WTC11 (cell line): Measurements from ENCODE around the gene DCST2. TPM values are rescaled to one million over a fixed set of nuclear protein-coding genes. Genes with fewer than 3 reads are reported as not detected.

Source experiments
- ATAC-seq: fragments of 200-7000 bp; cut with Tn5 transposase; 2 replicates; pipeline ENCODE4 v1.10.0; 2021; ENCODE audit warnings: mild to moderate bottlenecking, moderate library complexity
- CTCF ChIA-PET: fragments of 300-600 bp; sonication (Branson Sonifier 250); formaldehyde crosslinking; loops from one replicate; lab custom pipeline; 2021; ENCODE audit warnings: antibody characterized with exemption; lab: Charles Lee
- POLR2A ChIA-PET: fragments of 350-600 bp; sonication (Branson Sonifier 250); formaldehyde crosslinking; loops from one replicate; lab custom pipeline; 2021; ENCODE audit warnings: antibody characterized with exemption; lab: Charles Lee
- DNase-seq: peaks from one replicate; pipeline ENCODE4 v3.0.0; 2021; ENCODE audit warnings: low spot score
- H3K27ac Mint-ChIP-seq: 2 replicates; pipeline ENCODE4 v1.8.0; 2021; ENCODE audit warnings: mixed read lengths
- H3K27me3 Mint-ChIP-seq: 2 replicates; pipeline ENCODE4 v1.8.0; 2021; ENCODE audit warnings: low read depth, mild to moderate bottlenecking, moderate library complexity, mixed read lengths
- H3K36me3 Mint-ChIP-seq: 2 replicates; pipeline ENCODE4 v1.8.0; 2021; ENCODE audit warnings: mixed read lengths
- H3K4me1 Mint-ChIP-seq: 2 replicates; pipeline ENCODE4 v1.8.0; 2022; ENCODE audit warnings: mixed read lengths
- H3K4me3 Mint-ChIP-seq: 2 replicates; pipeline ENCODE4 v1.8.0; 2021; ENCODE audit warnings: mild to moderate bottlenecking, moderate library complexity, mixed read lengths
- H3K9me3 Mint-ChIP-seq: 2 replicates; pipeline ENCODE4 v1.8.0; 2021; ENCODE audit warnings: mixed read lengths
- FOXJ3 ChIP-seq: sonication (generic); formaldehyde crosslinking; IDR thresholded peaks from 2 replicates; pipeline ENCODE4 v1.9.0; 2021; ENCODE audit warnings: missing genetic modification reagents, mild to moderate bottlenecking, borderline replicate concordance
- JUN ChIP-seq: sonication (generic); formaldehyde crosslinking; IDR thresholded peaks from 2 replicates; pipeline ENCODE4 v1.8.0; 2023; ENCODE audit warnings: mild to moderate bottlenecking, missing genetic modification reagents
- MYBL2 ChIP-seq: sonication (generic); formaldehyde crosslinking; IDR thresholded peaks from 2 replicates; pipeline ENCODE4 v1.8.1; 2023; ENCODE audit warnings: mild to moderate bottlenecking, moderate library complexity, missing genetic modification reagents
- TEAD1 ChIP-seq: sonication (generic); formaldehyde crosslinking; IDR thresholded peaks from 2 replicates; pipeline ENCODE4 v1.8.0; 2022; ENCODE audit warnings: mild to moderate bottlenecking, missing genetic modification reagents
- TEAD4 ChIP-seq: sonication (generic); formaldehyde crosslinking; IDR thresholded peaks from 2 replicates; pipeline ENCODE4 v1.8.0; 2022; ENCODE audit warnings: mild to moderate bottlenecking, missing genetic modification reagents
- TP53 ChIP-seq: sonication (generic); formaldehyde crosslinking; IDR thresholded peaks from 2 replicates; pipeline ENCODE4 v1.8.1; 2023; ENCODE audit warnings: mild to moderate bottlenecking, missing genetic modification reagents
- ZNF416 ChIP-seq: fragments of 250-450 bp; sonication (Bioruptor Pico); IDR thresholded peaks from 2 replicates; pipeline ENCODE4 v1.9.0; 2021; ENCODE audit warnings: mild to moderate bottlenecking, inconsistent platforms
- total RNA-seq: library from RNA; stranded (reverse); gene quantifications from 3 replicates; pipeline ENCODE4 v1.2.3, GENCODE V29; 2021
- TF ChIP-seq, protein P1 (sequence below): sonication (generic); formaldehyde crosslinking; IDR thresholded peaks from 2 replicates; pipeline ENCODE4 v1.8.1; 2023; ENCODE audit warnings: mild to moderate bottlenecking, missing genetic modification reagents, moderate library complexity
- TF ChIP-seq, protein P2 (sequence below): fragments of 250-450 bp; sonication (Bioruptor Pico); IDR thresholded peaks from 2 replicates; pipeline ENCODE4 v1.9.0; 2021; ENCODE audit warnings: mild to moderate bottlenecking, borderline replicate concordance
- TF ChIP-seq, protein P3 (sequence below): sonication (generic); formaldehyde crosslinking; IDR thresholded peaks from 2 replicates; pipeline ENCODE4 v1.8.1; 2023; ENCODE audit warnings: mild to moderate bottlenecking, moderate library complexity, missing genetic modification reagents
- TF ChIP-seq, protein P4 (sequence below): sonication (generic); formaldehyde crosslinking; IDR thresholded peaks from 2 replicates; pipeline ENCODE4 v1.8.1; 2022; ENCODE audit warnings: low read depth, mild to moderate bottlenecking, moderate library complexity, missing genetic modification reagents, borderline replicate concordance
- TF ChIP-seq, protein P5 (sequence below): sonication (generic); formaldehyde crosslinking; IDR thresholded peaks from 2 replicates; pipeline ENCODE4 v1.8.1; 2023; ENCODE audit warnings: mild to moderate bottlenecking, missing genetic modification reagents, borderline replicate concordance
- TF ChIP-seq, protein P6 (sequence below): sonication (generic); formaldehyde crosslinking; IDR thresholded peaks from 2 replicates; pipeline ENCODE4 v1.8.1; 2022; ENCODE audit warnings: missing genetic modification reagents, borderline replicate concordance

Gene DCST2
- total RNA-seq, 1 experiment from 2014 or later, result 0.83 TPM

DNA sequence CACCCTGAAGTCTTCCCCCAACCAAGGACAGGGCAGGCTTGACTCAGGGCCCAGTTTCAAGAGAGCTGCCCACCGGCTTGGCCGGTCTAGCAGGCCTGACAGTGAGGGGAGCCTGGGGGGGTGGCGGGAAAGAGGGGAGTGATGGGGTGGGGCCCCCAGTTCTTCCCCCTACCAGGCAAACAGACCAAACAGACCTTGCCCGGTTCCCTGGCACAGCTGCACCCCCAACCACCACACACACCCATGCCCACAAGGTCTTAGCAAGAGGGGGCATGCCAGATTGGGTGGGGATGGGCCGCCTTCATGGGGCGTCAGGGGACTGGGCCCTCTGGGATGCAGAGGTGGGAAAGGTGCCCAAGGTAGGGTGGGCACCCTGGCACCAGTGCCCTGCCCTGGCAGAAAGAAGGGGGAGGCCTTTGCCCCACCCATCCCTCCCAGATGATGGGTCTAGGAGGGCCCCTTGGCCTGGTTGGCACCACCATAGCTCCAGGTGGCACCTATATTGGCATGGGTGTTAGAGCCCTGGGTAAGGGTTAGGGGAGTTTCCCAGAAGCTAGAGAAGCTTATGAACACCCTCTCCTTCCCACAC, 22.1 kb downstream of the DCST2 start:
- POLR2A ChIA-PET, result interaction anchor here (1.0 to 1.5 kb wide), 4 partner anchors 18 to 59 kb away, joined by 4 to 6 read pairs (median 4); partner anchors contain the start of genes LENEP and SHC1
- H3K27ac Mint-ChIP-seq, result peak overlapping the region; percentile 47; the same call in 1 of the 2 replicates
- H3K27me3 Mint-ChIP-seq, result no peaks in the 10 kb centered on the region
- H3K9me3 Mint-ChIP-seq, result no peaks in the 10 kb centered on the region
- DNase-seq (no peak), ATAC-seq (no peak)
- peaks cover 8% of the 10 kb centered on the region; the same call in 1 of the 2 replicates for H3K36me3 Mint-ChIP-seq
- CTCF ChIA-PET, result interaction anchor here (1.1 to 6.8 kb wide), 17 partner anchors 8 to 182 kb away, joined by 3 to 73 read pairs (median 9); partner anchors contain the start of genes ADAM15, EFNA4, KRTCAP2 and LENEP
- TF ChIP-seq, protein P1, sequence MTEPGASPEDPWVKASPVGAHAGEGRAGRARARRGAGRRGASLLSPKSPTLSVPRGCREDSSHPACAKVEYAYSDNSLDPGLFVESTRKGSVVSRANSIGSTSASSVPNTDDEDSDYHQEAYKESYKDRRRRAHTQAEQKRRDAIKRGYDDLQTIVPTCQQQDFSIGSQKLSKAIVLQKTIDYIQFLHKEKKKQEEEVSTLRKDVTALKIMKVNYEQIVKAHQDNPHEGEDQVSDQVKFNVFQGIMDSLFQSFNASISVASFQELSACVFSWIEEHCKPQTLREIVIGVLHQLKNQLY, result no peak
- TF ChIP-seq, protein P2, sequence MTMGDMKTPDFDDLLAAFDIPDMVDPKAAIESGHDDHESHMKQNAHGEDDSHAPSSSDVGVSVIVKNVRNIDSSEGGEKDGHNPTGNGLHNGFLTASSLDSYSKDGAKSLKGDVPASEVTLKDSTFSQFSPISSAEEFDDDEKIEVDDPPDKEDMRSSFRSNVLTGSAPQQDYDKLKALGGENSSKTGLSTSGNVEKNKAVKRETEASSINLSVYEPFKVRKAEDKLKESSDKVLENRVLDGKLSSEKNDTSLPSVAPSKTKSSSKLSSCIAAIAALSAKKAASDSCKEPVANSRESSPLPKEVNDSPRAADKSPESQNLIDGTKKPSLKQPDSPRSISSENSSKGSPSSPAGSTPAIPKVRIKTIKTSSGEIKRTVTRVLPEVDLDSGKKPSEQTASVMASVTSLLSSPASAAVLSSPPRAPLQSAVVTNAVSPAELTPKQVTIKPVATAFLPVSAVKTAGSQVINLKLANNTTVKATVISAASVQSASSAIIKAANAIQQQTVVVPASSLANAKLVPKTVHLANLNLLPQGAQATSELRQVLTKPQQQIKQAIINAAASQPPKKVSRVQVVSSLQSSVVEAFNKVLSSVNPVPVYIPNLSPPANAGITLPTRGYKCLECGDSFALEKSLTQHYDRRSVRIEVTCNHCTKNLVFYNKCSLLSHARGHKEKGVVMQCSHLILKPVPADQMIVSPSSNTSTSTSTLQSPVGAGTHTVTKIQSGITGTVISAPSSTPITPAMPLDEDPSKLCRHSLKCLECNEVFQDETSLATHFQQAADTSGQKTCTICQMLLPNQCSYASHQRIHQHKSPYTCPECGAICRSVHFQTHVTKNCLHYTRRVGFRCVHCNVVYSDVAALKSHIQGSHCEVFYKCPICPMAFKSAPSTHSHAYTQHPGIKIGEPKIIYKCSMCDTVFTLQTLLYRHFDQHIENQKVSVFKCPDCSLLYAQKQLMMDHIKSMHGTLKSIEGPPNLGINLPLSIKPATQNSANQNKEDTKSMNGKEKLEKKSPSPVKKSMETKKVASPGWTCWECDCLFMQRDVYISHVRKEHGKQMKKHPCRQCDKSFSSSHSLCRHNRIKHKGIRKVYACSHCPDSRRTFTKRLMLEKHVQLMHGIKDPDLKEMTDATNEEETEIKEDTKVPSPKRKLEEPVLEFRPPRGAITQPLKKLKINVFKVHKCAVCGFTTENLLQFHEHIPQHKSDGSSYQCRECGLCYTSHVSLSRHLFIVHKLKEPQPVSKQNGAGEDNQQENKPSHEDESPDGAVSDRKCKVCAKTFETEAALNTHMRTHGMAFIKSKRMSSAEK, result no peak
- TF ChIP-seq, protein P3, sequence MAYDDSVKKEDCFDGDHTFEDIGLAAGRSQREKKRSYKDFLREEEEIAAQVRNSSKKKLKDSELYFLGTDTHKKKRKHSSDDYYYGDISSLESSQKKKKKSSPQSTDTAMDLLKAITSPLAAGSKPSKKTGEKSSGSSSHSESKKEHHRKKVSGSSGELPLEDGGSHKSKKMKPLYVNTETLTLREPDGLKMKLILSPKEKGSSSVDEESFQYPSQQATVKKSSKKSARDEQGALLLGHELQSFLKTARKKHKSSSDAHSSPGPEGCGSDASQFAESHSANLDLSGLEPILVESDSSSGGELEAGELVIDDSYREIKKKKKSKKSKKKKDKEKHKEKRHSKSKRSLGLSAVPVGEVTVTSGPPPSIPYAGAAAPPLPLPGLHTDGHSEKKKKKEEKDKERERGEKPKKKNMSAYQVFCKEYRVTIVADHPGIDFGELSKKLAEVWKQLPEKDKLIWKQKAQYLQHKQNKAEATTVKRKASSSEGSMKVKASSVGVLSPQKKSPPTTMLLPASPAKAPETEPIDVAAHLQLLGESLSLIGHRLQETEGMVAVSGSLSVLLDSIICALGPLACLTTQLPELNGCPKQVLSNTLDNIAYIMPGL, result 0 out of 2 replicates have a peak, but pooled peaks have one; percentile 17
- H3K4me1 Mint-ChIP-seq, result peaks cover 48% of the 10 kb centered on the region
- no peak overlapping the region for H3K4me3 Mint-ChIP-seq

DNA sequence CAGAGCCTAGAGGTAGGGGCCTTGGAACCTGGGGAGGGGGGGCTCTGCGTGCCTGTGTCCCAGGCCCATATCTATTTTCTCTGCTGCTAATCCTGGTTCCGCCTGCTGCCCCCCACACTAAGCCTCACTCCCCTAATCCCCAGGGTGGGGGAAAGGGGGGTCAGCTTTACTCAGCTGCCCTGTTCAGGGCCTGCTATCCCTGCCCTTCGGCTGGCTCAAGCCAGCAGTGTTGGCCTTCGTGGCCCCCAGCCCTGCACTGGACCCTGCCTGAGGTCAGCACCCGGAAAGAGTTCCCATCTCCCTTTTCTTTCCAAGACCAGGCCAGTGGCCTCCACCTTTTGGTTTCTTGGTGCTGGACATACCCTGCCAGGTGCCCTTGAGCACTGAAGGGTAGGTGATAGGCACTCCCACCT, 22.6 kb downstream of the DCST2 start:
- CTCF ChIA-PET, result interaction anchor here (1.1 to 3.5 kb wide), 4 partner anchors 12 to 51 kb away, joined by 8 to 34 read pairs (median 22); partner anchors contain the start of gene ADAM15
- TF ChIP-seq TP53 (CRISPR knock-in tag), result no peak
- TF ChIP-seq JUN (CRISPR knock-in tag), result no peak
- no peak for TF ChIP-seq FOXJ3 (CRISPR knock-in tag)
- no peak for TF ChIP-seq ZNF416 (CRISPR knock-in tag)
- no peak for TF ChIP-seq TEAD1 (CRISPR knock-in tag)
- TF ChIP-seq, protein P2, result no peak
- TF ChIP-seq MYBL2 (CRISPR knock-in tag), result no peak
- TF ChIP-seq, protein P4, sequence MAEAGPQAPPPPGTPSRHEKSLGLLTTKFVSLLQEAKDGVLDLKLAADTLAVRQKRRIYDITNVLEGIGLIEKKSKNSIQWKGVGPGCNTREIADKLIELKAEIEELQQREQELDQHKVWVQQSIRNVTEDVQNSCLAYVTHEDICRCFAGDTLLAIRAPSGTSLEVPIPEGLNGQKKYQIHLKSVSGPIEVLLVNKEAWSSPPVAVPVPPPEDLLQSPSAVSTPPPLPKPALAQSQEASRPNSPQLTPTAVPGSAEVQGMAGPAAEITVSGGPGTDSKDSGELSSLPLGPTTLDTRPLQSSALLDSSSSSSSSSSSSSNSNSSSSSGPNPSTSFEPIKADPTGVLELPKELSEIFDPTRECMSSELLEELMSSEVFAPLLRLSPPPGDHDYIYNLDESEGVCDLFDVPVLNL (CRISPR knock-in tag), result no peak
- TF ChIP-seq TEAD4 (CRISPR knock-in tag), result no peak
- TF ChIP-seq, protein P5, sequence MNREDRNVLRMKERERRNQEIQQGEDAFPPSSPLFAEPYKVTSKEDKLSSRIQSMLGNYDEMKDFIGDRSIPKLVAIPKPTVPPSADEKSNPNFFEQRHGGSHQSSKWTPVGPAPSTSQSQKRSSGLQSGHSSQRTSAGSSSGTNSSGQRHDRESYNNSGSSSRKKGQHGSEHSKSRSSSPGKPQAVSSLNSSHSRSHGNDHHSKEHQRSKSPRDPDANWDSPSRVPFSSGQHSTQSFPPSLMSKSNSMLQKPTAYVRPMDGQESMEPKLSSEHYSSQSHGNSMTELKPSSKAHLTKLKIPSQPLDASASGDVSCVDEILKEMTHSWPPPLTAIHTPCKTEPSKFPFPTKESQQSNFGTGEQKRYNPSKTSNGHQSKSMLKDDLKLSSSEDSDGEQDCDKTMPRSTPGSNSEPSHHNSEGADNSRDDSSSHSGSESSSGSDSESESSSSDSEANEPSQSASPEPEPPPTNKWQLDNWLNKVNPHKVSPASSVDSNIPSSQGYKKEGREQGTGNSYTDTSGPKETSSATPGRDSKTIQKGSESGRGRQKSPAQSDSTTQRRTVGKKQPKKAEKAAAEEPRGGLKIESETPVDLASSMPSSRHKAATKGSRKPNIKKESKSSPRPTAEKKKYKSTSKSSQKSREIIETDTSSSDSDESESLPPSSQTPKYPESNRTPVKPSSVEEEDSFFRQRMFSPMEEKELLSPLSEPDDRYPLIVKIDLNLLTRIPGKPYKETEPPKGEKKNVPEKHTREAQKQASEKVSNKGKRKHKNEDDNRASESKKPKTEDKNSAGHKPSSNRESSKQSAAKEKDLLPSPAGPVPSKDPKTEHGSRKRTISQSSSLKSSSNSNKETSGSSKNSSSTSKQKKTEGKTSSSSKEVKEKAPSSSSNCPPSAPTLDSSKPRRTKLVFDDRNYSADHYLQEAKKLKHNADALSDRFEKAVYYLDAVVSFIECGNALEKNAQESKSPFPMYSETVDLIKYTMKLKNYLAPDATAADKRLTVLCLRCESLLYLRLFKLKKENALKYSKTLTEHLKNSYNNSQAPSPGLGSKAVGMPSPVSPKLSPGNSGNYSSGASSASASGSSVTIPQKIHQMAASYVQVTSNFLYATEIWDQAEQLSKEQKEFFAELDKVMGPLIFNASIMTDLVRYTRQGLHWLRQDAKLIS (CRISPR knock-in tag), result no peak
- TF ChIP-seq, protein P1, result no peak
- TF ChIP-seq, protein P6, sequence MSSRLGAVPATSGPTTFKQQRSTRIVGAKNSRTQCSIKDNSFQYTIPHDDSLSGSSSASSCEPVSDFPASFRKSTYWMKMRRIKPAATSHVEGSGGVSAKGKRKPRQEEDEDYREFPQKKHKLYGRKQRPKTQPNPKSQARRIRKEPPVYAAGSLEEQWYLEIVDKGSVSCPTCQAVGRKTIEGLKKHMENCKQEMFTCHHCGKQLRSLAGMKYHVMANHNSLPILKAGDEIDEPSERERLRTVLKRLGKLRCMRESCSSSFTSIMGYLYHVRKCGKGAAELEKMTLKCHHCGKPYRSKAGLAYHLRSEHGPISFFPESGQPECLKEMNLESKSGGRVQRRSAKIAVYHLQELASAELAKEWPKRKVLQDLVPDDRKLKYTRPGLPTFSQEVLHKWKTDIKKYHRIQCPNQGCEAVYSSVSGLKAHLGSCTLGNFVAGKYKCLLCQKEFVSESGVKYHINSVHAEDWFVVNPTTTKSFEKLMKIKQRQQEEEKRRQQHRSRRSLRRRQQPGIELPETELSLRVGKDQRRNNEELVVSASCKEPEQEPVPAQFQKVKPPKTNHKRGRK (CRISPR knock-in tag), result no peak

More for the DNA sequence above, 22.6 kb downstream of the DCST2 start:
- peaks cover 7% of the 10 kb centered on the region; the same call in 1 of the 2 replicates for H3K36me3 Mint-ChIP-seq
- H3K9me3 Mint-ChIP-seq, result no peaks in the 10 kb centered on the region
- ATAC-seq, result no peak
- no peaks in the 10 kb centered on the region for H3K27me3 Mint-ChIP-seq
- H3K27ac Mint-ChIP-seq, result peak overlapping the region; percentile 47
- H3K4me1 Mint-ChIP-seq, result peaks cover 51% of the 10 kb centered on the region
- no peak overlapping the region for H3K4me3 Mint-ChIP-seq
- no peak for DNase-seq
- POLR2A ChIA-PET, result no interaction called here
